GM12865 (cell line): Measurements from ENCODE around the gene EFCAB5.

ENCODE experiments used
- DNase-seq: peaks from one replicate; pipeline ENCODE4 v3.0.0; 2010; ENCODE audit warnings: low read depth
- H3K4me3 ChIP-seq: 2 replicates; pipeline ENCODE4 v1.5.1; 2011; ENCODE audit warnings: mild to moderate bottlenecking, low read depth, low read length, control low read depth
- TF ChIP-seq, protein P1 (sequence below): IDR thresholded peaks from 2 replicates; pipeline ENCODE4 v1.5.1; 2011; ENCODE audit warnings: low read length, control low read depth, low read depth, inconsistent platforms; ENCODE audit not compliant: insufficient read depth; ENCODE audit errors: missing control alignments

Gene EFCAB5

DNA sequence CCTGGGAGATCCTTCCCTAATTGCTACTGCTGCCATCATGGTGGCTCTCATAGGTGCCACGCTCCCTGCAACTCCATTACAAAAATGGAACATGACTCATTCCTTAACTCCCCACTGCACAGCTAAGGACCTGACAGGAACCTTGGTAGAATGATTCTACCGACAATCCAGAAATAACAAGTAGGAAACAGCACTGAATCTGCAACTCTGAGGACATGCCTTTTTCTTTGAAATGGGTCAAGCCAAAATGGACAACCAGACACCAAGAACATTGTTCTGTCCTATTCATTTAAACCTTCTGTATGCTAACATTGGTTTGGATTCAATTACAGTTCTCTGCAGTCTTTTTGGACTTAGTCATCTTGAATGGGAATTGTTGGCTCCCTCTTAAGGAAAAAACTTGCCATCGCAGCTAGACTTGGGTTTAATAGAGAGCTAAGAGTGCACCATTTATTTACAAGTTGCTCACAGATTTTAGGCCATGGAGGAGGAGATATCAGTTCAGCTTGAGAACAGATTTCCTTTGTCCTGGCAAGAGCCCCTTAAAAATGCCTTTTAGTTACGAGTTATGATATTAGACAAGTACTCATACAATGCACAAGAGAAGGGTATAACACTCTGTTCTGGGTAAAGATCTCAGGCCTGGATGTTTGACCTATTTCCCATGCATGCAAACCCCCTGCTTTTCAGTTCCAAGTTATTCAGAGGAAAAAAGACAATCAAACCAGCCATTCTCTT is 154.2 kb downstream of the EFCAB5 start:
- TF ChIP-seq, protein P1, sequence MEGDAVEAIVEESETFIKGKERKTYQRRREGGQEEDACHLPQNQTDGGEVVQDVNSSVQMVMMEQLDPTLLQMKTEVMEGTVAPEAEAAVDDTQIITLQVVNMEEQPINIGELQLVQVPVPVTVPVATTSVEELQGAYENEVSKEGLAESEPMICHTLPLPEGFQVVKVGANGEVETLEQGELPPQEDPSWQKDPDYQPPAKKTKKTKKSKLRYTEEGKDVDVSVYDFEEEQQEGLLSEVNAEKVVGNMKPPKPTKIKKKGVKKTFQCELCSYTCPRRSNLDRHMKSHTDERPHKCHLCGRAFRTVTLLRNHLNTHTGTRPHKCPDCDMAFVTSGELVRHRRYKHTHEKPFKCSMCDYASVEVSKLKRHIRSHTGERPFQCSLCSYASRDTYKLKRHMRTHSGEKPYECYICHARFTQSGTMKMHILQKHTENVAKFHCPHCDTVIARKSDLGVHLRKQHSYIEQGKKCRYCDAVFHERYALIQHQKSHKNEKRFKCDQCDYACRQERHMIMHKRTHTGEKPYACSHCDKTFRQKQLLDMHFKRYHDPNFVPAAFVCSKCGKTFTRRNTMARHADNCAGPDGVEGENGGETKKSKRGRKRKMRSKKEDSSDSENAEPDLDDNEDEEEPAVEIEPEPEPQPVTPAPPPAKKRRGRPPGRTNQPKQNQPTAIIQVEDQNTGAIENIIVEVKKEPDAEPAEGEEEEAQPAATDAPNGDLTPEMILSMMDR, result peak; percentile 40
- no peak overlapping the region for H3K4me3 ChIP-seq
- peak; percentile 62 for DNase-seq

DNA sequence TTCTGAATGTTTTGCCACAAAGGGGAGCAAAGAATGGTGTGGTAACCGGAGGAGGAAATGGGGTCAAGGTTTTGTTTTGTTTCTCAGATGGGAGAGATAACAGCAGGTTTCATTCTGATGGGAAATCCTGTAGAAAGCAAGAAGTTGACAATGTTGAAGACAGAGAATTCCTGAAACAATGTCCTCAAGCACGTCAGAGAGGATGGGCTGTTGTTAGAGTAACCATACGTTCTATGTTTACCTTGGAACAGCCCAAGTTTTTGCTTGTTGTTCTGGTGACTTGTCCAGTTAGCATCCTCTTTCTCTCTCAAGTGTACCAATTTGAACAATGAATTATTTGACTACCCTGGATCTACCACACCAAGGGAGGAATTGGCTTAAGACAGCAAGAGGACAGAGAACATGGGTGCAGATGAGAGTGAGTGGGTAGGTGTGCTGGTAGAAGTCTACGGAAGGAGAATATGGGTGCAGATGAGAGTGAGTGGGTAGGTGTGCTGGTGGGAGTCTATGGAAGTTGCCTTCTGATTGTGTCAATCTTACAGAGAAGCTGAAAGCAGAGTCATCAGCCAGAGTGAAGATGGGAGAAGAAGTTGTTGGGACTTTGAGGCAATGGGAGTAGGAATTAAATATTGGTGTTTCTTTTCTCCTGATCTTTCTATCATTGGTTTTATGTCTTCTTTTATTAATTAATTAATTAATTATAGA is 160.4 kb downstream of the EFCAB5 start:
- DNase-seq, result no peak
- TF ChIP-seq, protein P1, result no peak
- no peak overlapping the region for H3K4me3 ChIP-seq

DNA sequence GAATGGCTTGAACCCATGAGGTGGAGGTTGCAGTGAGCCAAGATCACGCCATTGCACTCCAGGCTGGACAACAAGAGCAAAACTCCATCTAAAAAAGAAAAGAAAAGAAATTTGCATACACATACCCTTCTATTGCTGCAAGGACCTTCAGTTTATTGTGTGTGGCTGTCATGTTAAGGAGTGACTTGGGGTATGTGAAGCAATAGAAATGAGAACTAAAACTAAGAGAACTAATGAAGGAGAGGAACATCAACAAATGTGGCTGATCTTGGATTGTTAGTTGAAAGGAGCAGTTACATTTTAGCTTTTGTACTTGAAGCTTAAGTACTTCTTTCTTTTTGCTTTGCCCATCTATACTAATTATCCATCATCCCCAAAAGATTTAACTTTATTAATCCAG is 162.5 kb downstream of the EFCAB5 start:
- H3K4me3 ChIP-seq, result no peak overlapping the region
- no peak for DNase-seq
- TF ChIP-seq, protein P1, result no peak

DNA sequence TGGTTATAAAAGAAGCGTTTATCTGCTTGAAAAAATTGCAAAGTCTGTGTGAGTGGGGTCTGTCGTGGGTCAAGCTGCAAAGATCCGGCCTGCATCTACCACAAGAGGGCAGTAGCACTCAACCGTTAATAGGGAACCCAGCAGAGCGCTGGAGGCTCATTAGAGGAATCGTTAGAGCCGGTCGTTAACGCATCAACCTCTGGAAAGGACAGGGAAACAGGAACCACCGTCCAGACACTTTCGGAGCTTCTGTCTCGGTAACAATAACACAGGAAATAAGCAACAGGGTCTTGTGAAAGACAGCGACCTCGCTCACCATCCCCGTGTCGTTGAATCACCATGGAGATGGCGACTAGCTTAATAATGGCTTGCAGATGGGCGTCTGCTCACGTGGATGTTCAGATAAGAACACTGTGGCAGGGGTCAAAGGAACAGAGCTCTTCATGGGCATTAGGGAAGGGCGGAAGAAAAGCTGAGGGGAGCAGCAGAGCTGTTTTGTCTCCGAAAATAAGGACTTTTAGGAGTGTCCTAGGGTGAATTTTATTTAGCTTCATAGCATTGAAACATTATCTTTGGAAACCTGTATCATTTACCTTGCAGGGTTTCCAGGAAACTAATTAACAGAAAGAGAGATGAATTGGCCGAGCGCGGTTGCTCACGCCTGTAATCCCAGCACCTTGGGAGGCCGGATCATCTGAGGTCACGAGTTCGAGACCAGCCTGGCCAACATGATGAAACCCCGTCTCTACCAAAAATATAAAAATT is 163.3 kb downstream of the EFCAB5 start:
- DNase-seq, result peak; percentile 82
- peak overlapping the region; percentile 44 for H3K4me3 ChIP-seq
- TF ChIP-seq, protein P1, result peak; percentile 87

DNA sequence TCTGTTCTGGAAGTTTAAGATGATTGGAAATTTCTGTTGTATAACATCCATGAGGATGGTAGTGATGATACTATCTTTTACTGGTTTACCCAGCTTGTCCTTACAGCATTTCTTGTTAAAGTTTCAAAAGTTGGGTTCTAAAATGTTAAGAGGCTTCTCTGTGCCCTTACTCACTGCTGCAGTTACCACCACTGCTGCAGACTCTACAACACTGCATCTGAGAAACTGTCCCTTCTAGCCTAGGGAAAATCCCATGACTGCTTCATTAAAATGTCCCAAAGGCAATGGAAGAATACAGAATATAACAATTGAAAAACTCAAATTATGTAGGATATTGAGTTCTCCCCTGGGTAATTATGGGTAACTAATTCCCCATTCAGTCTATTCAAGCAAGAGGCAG is 171.4 kb downstream of the EFCAB5 start:
- TF ChIP-seq, protein P1, result no peak
- no peak overlapping the region for H3K4me3 ChIP-seq
- DNase-seq, result no peak

DNA sequence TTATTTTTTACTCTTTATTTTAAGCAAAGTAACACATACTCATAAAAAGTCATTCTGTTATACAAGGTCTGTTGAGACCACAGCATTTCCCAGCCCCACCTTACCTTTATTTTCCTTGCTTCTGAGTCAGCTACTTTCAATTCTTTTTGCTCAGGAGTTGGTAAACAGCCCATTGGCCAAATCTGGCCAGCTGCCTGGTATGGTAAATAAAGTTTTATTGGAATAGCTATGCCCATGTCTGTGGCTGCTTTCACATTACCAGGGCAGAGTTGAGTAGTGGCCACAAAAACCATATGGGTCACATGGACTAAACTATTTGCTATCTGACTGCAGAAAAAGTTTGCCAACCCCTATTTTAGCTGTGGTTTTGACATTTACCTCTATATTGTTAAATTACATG is 171.8 kb downstream of the EFCAB5 start:
- TF ChIP-seq, protein P1, result no peak
- no peak overlapping the region; the same call in 1 of the 2 replicates for H3K4me3 ChIP-seq
- DNase-seq, result peak; percentile 72
